ENCODE measurements around the gene CREBBP.

The CREBBP gene

DNA sequence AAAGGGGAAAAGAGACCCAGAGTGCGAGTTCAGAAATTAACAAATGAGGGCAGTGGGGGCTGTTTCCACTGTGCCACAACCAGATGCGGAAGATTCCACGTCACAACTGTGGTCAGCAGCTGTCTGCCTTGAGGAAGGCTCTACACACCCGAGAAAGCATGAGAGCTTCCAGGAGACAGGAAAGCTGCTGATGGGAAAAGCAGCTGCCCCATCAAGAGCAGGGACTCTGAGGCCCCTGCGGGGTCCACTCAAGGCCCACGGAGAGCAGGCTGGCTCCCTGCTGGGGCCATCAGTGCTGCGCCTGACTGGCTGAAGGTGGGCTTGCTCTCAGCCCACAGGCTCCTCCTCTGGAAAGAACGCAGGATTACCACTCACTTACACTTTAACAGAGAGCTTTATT lies 148.3 kb downstream of the CREBBP start:
- TF ChIP-seq ZFX (IDR thresholded peaks at IDR 0.05) = no peak
- TF ChIP-seq, protein P1, sequence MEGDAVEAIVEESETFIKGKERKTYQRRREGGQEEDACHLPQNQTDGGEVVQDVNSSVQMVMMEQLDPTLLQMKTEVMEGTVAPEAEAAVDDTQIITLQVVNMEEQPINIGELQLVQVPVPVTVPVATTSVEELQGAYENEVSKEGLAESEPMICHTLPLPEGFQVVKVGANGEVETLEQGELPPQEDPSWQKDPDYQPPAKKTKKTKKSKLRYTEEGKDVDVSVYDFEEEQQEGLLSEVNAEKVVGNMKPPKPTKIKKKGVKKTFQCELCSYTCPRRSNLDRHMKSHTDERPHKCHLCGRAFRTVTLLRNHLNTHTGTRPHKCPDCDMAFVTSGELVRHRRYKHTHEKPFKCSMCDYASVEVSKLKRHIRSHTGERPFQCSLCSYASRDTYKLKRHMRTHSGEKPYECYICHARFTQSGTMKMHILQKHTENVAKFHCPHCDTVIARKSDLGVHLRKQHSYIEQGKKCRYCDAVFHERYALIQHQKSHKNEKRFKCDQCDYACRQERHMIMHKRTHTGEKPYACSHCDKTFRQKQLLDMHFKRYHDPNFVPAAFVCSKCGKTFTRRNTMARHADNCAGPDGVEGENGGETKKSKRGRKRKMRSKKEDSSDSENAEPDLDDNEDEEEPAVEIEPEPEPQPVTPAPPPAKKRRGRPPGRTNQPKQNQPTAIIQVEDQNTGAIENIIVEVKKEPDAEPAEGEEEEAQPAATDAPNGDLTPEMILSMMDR (conservative IDR thresholded peaks at IDR 0.05) = no peak
- no peak overlapping the region for H3K27ac ChIP-seq

DNA sequence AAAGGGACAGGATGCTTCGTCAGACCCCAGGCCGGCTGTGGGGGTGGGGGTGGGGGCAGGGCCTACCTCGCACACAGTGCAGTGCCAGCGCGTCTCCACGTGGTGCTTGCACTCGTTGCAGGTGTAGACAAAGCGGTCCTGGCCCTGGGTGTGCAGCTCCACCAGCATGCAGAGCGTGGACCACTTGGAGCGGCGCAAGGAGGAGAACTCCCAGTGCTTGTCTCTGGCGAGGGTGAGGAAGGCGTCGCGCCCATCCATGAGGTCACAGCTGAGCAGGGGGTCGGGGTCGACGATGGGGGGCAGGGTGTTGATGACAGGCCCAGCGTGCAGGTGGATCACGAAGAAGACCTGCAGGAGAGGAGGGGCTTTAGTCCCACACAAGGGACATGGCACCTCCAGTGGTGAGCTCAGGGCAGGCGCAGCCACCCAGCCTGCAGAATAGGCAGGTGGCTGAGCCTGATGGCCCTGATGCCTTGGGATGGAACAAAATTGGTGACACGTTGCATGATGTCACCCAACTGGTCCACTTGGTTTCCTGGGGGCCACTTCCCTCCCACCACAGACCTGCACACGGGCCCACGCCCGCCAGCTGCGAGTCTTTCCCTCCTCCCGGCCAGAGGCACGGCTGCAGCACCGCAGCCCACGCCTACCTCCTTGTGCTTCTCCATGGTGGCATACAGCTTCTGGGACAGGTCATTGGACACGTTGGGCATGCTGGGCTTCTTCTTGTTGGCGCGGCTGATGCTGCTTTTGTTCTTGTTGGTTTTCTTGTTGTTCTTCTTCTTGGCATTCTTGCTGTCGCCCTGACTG lies 149.2 kb downstream of the CREBBP start:
- H3K27ac ChIP-seq = no peak overlapping the region
- no peak for TF ChIP-seq ZFX (IDR thresholded peaks at IDR 0.05)
- TF ChIP-seq, protein P1 (conservative IDR thresholded peaks at IDR 0.05) = no peak

DNA sequence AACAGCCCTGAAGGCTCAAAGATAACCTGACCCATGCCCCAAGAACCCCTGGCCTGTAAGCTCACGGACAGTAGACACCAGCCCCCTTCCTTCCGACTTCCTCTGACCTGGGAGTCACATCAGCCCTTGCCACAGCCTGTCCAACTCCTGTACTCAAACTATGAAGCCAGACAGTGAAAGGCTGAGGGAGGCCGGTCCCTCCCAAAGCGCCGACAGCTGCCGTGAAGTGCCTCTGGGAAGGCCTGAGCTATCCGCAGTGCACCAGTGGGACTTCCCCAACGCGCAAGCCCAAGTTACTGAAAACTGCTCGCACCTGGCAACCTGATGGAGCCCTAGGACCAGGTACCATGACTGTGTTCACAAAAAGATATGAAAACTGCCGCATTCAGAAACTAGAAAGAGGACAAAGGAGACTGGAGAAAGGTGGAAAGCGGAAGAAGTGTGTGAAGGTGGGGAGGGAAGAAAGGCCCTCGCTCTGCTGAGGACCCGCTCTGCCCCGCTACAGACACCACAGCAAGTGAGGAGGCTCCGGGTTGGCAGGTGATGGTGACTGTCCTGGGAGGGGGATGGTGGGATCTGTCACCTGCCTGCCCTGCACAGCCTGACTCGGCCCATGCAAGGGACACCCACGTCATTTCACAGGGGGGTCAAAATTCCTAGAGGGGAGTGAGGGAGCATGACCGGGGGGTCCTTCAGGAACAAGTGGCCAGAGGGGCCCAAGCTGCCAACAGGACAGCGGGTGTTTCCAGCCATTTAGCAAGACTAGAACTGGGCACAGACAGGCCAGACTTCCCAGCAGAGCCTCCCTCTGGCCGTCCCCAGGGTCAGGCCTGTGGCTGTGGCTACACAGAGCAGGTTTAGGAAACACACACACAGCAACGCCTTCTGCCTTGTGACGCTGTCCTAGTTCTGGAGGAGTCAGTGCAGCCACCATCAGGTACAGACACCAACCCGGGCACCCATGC lies 150.1 kb downstream of the CREBBP start:
- no peak overlapping the region for H3K27ac ChIP-seq

DNA sequence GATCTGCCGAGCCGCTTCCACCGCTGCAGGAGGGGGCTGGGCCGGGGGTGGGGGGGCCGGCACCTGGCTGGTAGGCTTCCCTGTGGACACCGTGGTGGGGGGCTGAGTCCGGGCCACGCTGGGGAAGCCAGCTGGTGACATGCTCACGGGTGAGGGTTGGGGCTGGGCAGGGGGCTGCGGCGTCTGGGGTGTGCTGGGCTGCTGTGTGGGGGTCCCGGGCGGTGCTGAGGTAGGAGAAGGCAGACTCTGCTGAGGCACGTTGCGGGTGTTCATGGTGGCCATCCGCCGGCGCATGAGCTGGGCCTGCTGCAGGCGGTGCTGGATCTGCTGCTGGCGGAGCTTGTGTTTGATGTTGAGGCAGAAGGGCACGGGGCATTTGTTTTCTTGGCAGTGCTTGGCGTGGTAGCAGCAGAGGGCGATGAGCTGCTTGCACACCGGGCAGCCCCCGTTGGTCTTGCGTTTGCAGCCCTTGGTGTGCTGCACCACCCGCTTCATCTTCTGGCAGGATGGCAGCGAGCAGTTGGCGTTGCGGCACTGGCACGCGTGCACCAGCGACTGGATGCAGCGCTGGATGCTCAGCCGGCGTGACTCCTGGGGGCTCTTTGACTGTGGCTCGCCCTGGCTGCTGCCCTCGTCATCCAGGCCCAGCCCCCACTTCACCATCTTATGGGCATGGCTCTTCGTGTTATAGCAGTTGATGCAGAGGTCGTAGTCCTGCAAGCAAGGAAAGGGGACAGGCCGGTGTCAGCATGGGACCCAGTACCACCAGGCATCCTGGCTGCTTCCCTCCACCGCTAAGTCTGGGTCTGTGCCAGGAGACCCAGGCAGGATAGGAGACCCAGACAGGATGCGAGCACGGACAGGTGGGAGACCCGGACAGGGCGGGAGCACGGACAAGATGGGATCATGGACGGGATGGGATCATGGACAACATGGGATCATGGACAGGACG lies 151.1 kb downstream of the CREBBP start:
- TF ChIP-seq, protein P1 (conservative IDR thresholded peaks at IDR 0.05) = no peak
- TF ChIP-seq ZFX (IDR thresholded peaks at IDR 0.05) = no peak
- H3K27ac ChIP-seq = no peak overlapping the region

More for the DNA sequence above, 150.1 kb downstream of the CREBBP start:
- TF ChIP-seq, protein P1 (conservative IDR thresholded peaks at IDR 0.05) = no peak
- TF ChIP-seq ZFX (IDR thresholded peaks at IDR 0.05) = no peak

DNA sequence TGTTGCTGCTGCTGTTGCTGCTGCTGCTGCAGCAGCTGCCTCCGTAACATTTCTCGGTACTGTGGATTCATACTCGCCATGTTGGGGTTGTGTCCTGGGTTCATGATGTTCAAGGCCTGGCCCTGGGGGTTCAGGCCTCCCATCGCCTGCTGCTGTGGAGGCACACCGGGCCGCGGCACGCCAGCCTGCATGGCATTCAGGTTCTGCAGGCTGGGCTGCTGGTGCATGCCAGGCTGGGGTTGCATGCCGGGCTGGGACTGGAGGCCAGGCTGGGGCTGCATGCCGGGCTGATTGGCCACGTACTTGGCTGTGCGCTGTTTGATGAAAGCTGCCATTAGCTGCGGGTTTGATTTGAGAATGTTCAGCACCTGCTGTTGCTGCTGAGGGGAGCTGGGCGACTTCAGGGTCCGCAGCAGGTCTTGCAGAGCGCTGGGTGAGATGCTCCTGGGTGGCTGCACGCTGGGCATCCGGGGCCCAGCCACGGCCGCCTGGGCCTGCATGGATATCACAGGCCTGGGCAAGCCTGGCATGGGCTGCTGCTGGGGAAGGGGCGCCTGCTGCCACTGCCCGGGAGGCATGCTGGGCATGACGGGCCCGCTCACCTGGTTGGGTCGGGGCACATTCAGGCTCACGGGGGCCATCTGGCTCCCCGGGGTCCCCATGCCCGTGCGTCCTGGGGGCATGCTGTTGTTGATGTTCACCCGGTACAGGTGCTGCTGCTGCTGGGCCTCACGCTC lies 151.9 kb downstream of the CREBBP start:
- TF ChIP-seq ZFX (IDR thresholded peaks at IDR 0.05) = no peak
- TF ChIP-seq, protein P1 (conservative IDR thresholded peaks at IDR 0.05) = no peak
- H3K27ac ChIP-seq = no peak overlapping the region

DNA sequence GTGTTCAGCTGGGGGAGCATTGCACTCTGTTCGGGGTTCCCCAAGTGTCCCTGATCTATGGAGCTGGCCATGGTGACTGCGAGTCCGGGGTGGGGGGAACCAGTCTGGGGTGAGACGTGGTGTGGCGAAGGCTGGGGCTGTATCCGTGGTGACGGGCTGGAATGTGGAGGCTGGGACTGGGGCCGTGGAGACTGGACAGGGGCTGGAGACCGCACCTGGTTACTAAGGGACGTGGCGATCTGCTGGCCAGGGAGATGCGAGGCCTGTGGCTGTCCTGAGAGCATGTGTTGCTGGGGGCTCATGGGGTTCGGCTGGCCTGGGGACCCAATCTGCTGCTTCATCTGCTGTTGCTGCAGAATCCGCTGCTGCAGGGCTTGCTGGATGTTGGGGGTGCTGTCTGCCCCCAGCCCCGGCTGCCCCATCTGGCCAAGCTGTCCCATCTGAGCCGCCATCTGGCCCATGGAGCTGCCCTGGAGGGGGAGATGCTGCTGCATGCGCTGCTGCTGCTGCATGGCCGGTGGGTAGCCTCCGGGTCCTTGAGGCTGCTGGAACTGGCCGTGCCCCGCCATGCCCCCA lies 152.6 kb downstream of the CREBBP start:
- TF ChIP-seq, protein P1 (conservative IDR thresholded peaks at IDR 0.05) = no peak
- TF ChIP-seq ZFX (IDR thresholded peaks at IDR 0.05) = no peak

More for the DNA sequence above, 152.6 kb downstream of the CREBBP start:
- H3K27ac ChIP-seq = no peak overlapping the region
